PC-3 (cell line): ENCODE data around the gene PLCB4. TPM values are rescaled to one million over a fixed set of nuclear protein-coding genes. Genes with fewer than 3 reads are reported as not detected.

Experiments
- ATAC-seq: fragments of 200-7000 bp; cut with Tn5 transposase; 2 replicates; pipeline ENCODE4 v1.9.1; 2020; ENCODE audit warnings: mild to moderate bottlenecking, moderate library complexity
- BruUV-seq: library from RNA; stranded (reverse); fragments of 400-500 nt; replicated peaks from 2 replicates; lab custom pipeline; 2021; lab: Mats Ljungman, UMichigan
- CTCF ChIA-PET: fragments of 300-600 bp; sonication (Branson Sonifier 250); formaldehyde crosslinking; loops from one replicate; lab custom pipeline; 2022; ENCODE audit warnings: antibody characterized with exemption; lab: Charles Lee
- POLR2A ChIA-PET: fragments of 300-600 bp; sonication (Branson Sonifier 250); formaldehyde crosslinking; loops from one replicate; lab custom pipeline; 2022; ENCODE audit warnings: antibody characterized with exemption; ENCODE audit not compliant: unreplicated experiment; lab: Charles Lee
- DNase-seq: peaks from one replicate; pipeline ENCODE4 v3.0.0-alpha.2; 2015
- H2AFZ ChIP-seq: fragments of 300-600 bp; sonication (generic); 2 replicates; pipeline ENCODE4 v1.6.0; 2016; ENCODE audit warnings: antibody characterized with exemption, low read length
- H3F3A ChIP-seq: fragments of 300-600 bp; sonication (generic); one replicate; pipeline ENCODE4 v1.6.0; 2017; ENCODE audit warnings: antibody characterized with exemption, low read length, control low read depth, mild to moderate bottlenecking; ENCODE audit not compliant: unreplicated experiment
- H3K27ac ChIP-seq: fragments of 300-600 bp; sonication (generic); 2 replicates; pipeline ENCODE4 v1.5.1; 2016; ENCODE audit warnings: mild to moderate bottlenecking, low read length
- H3K27me3 ChIP-seq: fragments of 300-600 bp; sonication (generic); 2 replicates; pipeline ENCODE4 v1.6.1; 2016; ENCODE audit warnings: low read length, mixed read lengths
- H3K36me3 ChIP-seq: fragments of 300-600 bp; sonication (generic); 2 replicates; pipeline ENCODE4 v1.6.1; 2016; ENCODE audit warnings: low read depth, mixed run types, low read length, mixed read lengths
- H3K4me1 ChIP-seq: fragments of 300-600 bp; sonication (generic); 2 replicates; pipeline ENCODE4 v1.5.1; 2016; ENCODE audit warnings: low read length; ENCODE audit not compliant: insufficient read depth
- H3K4me2 ChIP-seq: fragments of 300-600 bp; sonication (generic); 2 replicates; pipeline ENCODE4 v1.6.0; 2016; ENCODE audit warnings: low read length
- H3K4me3 ChIP-seq: fragments of 300-600 bp; sonication (generic); 2 replicates; pipeline ENCODE4 v1.5.1; 2016; ENCODE audit warnings: mild to moderate bottlenecking, low read length, mixed read lengths
- H3K79me2 ChIP-seq: fragments of 300-600 bp; sonication (generic); 2 replicates; pipeline ENCODE4 v1.6.1; 2017; ENCODE audit warnings: low read length, mixed read lengths
- H3K9ac ChIP-seq: fragments of 300-600 bp; sonication (generic); 2 replicates; pipeline ENCODE4 v1.6.0; 2016; ENCODE audit warnings: mild to moderate bottlenecking, low read length
- H3K9me2 ChIP-seq: fragments of 300-600 bp; sonication (generic); replicated peaks from 2 replicates; pipeline ENCODE4 v1.6.1; 2016; ENCODE audit warnings: mixed run types, low read length, mixed read lengths
- H3K9me3 ChIP-seq: fragments of 300-600 bp; sonication (generic); 2 replicates; pipeline ENCODE4 v1.6.1; 2016; ENCODE audit warnings: low read length, mixed read lengths
- H4K20me1 ChIP-seq: fragments of 300-600 bp; sonication (generic); 2 replicates; pipeline ENCODE4 v1.6.1; 2016; ENCODE audit warnings: low read length, mixed read lengths
- EZH2 ChIP-seq: fragments of 300-600 bp; sonication (generic); IDR thresholded peaks from one replicate; pipeline ENCODE4 v1.6.1; 2017; ENCODE audit warnings: antibody characterized with exemption, mild to moderate bottlenecking, low read length; ENCODE audit not compliant: unreplicated experiment
- EZH2phosphoT487 ChIP-seq: fragments of 300-600 bp; sonication (generic); IDR thresholded peaks from 2 replicates; pipeline ENCODE4 v1.6.1; 2018; ENCODE audit warnings: mild to moderate bottlenecking, antibody characterized with exemption, low read length, borderline replicate concordance
- intact Hi-C: fragments of 100-400 bp; cut with micrococcal nuclease; formaldehyde crosslinking; loops from 2 replicates; pipeline ENCODE4 v1.9.0; 2023
- total RNA-seq: library from RNA; depleted of rRNA; stranded (reverse); fragments of >200 nt; gene quantifications from 2 replicates; pipeline ENCODE4 v1.2.3, GENCODE V29; 2014
- TF ChIP-seq, protein P1 (sequence below): fragments of 300-600 bp; sonication (generic); conservative IDR thresholded peaks from 2 replicates; pipeline ENCODE4 v1.5.1; 2017; ENCODE audit warnings: antibody characterized with exemption, low read depth, mild to moderate bottlenecking, low read length

Gene PLCB4
- total RNA-seq, 1 experiment from 2014 or later, result 25.4 TPM

DNA sequence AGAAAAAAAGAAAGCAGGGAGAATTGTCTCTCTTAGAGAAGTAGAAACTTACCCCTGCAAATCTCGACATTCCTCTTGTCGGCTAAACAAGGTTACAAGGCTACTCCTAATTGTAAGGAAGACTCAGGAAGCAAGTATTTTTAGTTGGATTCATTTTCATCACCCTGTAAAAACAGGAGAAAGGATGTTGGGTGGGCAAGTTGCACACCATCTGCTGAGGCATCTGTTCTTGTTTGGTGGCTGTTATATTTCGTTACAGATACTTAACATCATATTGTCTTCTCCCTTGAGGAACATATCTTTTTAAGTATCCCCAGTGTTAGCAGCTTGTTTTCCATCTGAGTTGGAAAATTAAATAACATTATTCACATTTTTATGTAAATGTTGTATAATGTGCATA, 187.5 kb downstream of the PLCB4 start:
- Histone ChIP-seq H3K27ac (no peak overlapping the region), H3F3A (no peaks in the 10 kb centered on the region), H3K9me2 (no peaks in the 10 kb centered on the region), H3K79me2 (no peaks in the 10 kb centered on the region), H3K9ac (no peak overlapping the region), H3K4me1 (peaks cover 1% of the 10 kb centered on the region), H4K20me1 (no peaks in the 10 kb centered on the region), H3K4me3 (no peak overlapping the region), H3K9me3 (no peaks in the 10 kb centered on the region), H2AFZ (no peak overlapping the region), H3K36me3 (no peaks in the 10 kb centered on the region), H3K27me3 (no peaks in the 10 kb centered on the region), H3K4me2 (no peak overlapping the region)
- TF ChIP-seq EZH2phosphoT487 (no peak), EZH2 (no peak)
- TF ChIP-seq, protein P1, sequence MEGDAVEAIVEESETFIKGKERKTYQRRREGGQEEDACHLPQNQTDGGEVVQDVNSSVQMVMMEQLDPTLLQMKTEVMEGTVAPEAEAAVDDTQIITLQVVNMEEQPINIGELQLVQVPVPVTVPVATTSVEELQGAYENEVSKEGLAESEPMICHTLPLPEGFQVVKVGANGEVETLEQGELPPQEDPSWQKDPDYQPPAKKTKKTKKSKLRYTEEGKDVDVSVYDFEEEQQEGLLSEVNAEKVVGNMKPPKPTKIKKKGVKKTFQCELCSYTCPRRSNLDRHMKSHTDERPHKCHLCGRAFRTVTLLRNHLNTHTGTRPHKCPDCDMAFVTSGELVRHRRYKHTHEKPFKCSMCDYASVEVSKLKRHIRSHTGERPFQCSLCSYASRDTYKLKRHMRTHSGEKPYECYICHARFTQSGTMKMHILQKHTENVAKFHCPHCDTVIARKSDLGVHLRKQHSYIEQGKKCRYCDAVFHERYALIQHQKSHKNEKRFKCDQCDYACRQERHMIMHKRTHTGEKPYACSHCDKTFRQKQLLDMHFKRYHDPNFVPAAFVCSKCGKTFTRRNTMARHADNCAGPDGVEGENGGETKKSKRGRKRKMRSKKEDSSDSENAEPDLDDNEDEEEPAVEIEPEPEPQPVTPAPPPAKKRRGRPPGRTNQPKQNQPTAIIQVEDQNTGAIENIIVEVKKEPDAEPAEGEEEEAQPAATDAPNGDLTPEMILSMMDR, result no peak
- intact Hi-C loops, result no loop called here
- DNase-seq, result no peak
- ATAC-seq, result no peak
- ChIA-PET POLR2A (no interaction called here), CTCF (no interaction called here)
- no TSS peak for BruUV-seq

DNA sequence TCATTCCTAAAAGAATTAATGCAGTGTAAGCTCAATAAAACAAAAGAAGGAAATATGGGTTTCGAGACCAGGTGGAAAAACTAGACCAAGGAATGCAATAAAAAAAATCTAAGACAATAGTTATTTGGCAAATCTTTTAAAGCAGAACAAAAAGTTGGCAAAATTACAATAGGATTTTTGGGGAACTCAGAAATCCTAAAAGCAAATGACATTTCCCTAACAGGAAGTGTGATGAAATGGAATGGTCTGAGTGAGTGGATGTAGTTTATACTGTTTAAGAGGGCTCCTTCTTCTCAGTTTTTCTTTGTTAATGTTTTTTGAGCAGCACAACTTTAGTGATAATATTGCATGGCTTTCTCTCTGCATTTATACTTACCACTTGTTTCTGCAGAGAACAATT, 190.0 kb downstream of the PLCB4 start:
- no peaks in the 10 kb centered on the region for H3K79me2 ChIP-seq
- H3K9me2 ChIP-seq, result no peaks in the 10 kb centered on the region
- no peaks in the 10 kb centered on the region for H3K9me3 ChIP-seq
- H3K27ac ChIP-seq, result no peak overlapping the region
- no TSS peak for BruUV-seq
- H3F3A ChIP-seq, result no peaks in the 10 kb centered on the region
- no peaks in the 10 kb centered on the region for H4K20me1 ChIP-seq
- no peak for DNase-seq
- no peak overlapping the region for H2AFZ ChIP-seq
- intact Hi-C loops, result no loop called here
- no peaks in the 10 kb centered on the region for H3K27me3 ChIP-seq
- H3K4me3 ChIP-seq, result no peak overlapping the region
- no peak overlapping the region for H3K9ac ChIP-seq
- TF ChIP-seq EZH2 (no peak), EZH2phosphoT487 (no peak)
- TF ChIP-seq, protein P1, result no peak
- ChIA-PET POLR2A (no interaction called here), CTCF (interaction anchor here (0.6 kb wide), 1 partner anchor 405 kb away, joined by 3 read pairs; no protein-coding TSS in a partner anchor)
- peaks cover 10% of the 10 kb centered on the region for H3K4me1 ChIP-seq
- H3K36me3 ChIP-seq, result no peaks in the 10 kb centered on the region
- ATAC-seq, result no peak
- H3K4me2 ChIP-seq, result no peak overlapping the region

DNA sequence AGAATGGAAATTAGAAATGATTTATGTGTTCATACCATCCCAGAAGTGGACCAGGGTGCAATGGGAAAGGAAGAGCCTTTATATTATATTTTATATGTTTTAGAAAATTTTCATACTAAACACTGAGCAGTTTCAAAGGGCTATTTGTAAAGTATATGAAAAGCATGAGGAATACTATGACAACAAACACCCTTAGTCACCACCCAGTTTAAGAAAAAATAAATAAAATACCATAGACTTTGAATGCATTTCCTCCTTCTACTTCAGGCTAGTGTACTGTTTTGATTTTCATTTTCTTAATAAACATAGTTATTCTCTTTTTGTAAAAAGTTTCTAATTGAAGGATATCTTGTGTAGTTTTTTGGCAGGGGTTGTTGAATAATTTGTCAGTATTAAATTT, 191.1 kb downstream of the PLCB4 start:
- POLR2A ChIA-PET, result no interaction called here
- Histone ChIP-seq H3K27me3 (no peaks in the 10 kb centered on the region), H2AFZ (no peak overlapping the region), H3K4me2 (no peak overlapping the region), H3K36me3 (no peaks in the 10 kb centered on the region), H3K9ac (no peak overlapping the region), H3K27ac (no peak overlapping the region), H3K4me3 (no peak overlapping the region), H3F3A (no peaks in the 10 kb centered on the region), H3K79me2 (no peaks in the 10 kb centered on the region), H4K20me1 (no peaks in the 10 kb centered on the region), H3K9me3 (no peaks in the 10 kb centered on the region), H3K4me1 (peaks cover 10% of the 10 kb centered on the region), H3K9me2 (no peaks in the 10 kb centered on the region)
- no TSS peak for BruUV-seq
- CTCF ChIA-PET, result no interaction called here
- no peak for TF ChIP-seq EZH2phosphoT487
- TF ChIP-seq, protein P1, result no peak
- no peak for TF ChIP-seq EZH2
- intact Hi-C loops, result no loop called here
- ATAC-seq, result peak; percentile 73
- DNase-seq, result no peak
